GM23338 (cell line): ENCODE results near the gene PRG2. TPM values are rescaled to one million over a fixed set of nuclear protein-coding genes. Genes with fewer than 3 reads are reported as not detected.

Experiments used
- ATAC-seq: fragments of 200-7000 bp; cut with Tn5 transposase; 3 replicates; pipeline ENCODE4 v1.9.1; 2020
- DNase-seq: peaks from one replicate; pipeline ENCODE4 v3.0.0-alpha.2; 2015; ENCODE audit warnings: low spot score
- H2AFZ ChIP-seq: fragments of 200-600 bp; sonication (generic); 2 replicates; pipeline ENCODE4 v1.8.0; 2016; ENCODE audit warnings: antibody characterized with exemption, mild to moderate bottlenecking, moderate library complexity
- H3F3A ChIP-seq: fragments of 200-600 bp; sonication (generic); replicated peaks from 2 replicates; pipeline ENCODE4 v1.8.0; 2017; ENCODE audit warnings: antibody characterized with exemption, mixed run types, low read depth
- H3K27ac ChIP-seq: fragments of 200-600 bp; sonication (generic); 2 replicates; pipeline ENCODE4 v1.6.1; 2016; ENCODE audit warnings: low read depth
- H3K27me3 ChIP-seq: fragments of 200-600 bp; sonication (generic); 2 replicates; pipeline ENCODE4 v1.8.0; 2016; ENCODE audit warnings: mild to moderate bottlenecking, mixed run types, moderate library complexity; ENCODE audit not compliant: insufficient read depth
- H3K36me3 ChIP-seq: fragments of 200-600 bp; sonication (generic); 2 replicates; pipeline ENCODE4 v1.8.0; 2016; ENCODE audit warnings: mild to moderate bottlenecking; ENCODE audit not compliant: insufficient read depth
- H3K4me1 ChIP-seq: fragments of 200-600 bp; sonication (generic); 2 replicates; pipeline ENCODE4 v1.8.0; 2016; ENCODE audit warnings: mild to moderate bottlenecking, moderate library complexity; ENCODE audit not compliant: insufficient read depth
- H3K4me2 ChIP-seq: fragments of 200-600 bp; sonication (generic); 2 replicates; pipeline ENCODE4 v1.7.1; 2017; ENCODE audit warnings: mixed run types
- H3K4me3 ChIP-seq: fragments of 200-600 bp; sonication (generic); 2 replicates; pipeline ENCODE4 v1.6.1; 2016; ENCODE audit warnings: mixed run types
- H3K79me2 ChIP-seq: fragments of 200-600 bp; sonication (generic); replicated peaks from 2 replicates; pipeline ENCODE4 v1.8.0; 2017; ENCODE audit warnings: mild to moderate bottlenecking; ENCODE audit not compliant: insufficient read depth
- H3K9me2 ChIP-seq: fragments of 200-600 bp; sonication (generic); 2 replicates; pipeline ENCODE4 v1.8.0; 2017; ENCODE audit not compliant: insufficient read depth
- H4K20me1 ChIP-seq: fragments of 200-600 bp; sonication (generic); replicated peaks from 2 replicates; pipeline ENCODE4 v1.8.0; 2017; ENCODE audit warnings: mild to moderate bottlenecking; ENCODE audit not compliant: insufficient read depth
- H3K27ac Mint-ChIP-seq: 2 replicates; pipeline ENCODE4 v1.8.0; 2020; ENCODE audit warnings: inconsistent platforms, mild to moderate bottlenecking, moderate library complexity, mixed read lengths
- H3K27me3 Mint-ChIP-seq: 3 replicates; pipeline ENCODE4 v1.8.0; 2022; ENCODE audit warnings: low read depth, mild to moderate bottlenecking, moderate library complexity, mixed read lengths, inconsistent platforms; ENCODE audit not compliant: insufficient read depth, poor library complexity
- H3K36me3 Mint-ChIP-seq: 3 replicates; pipeline ENCODE4 v1.8.0; 2021; ENCODE audit warnings: low read depth, mild to moderate bottlenecking, inconsistent platforms, moderate library complexity, mixed read lengths
- H3K4me1 Mint-ChIP-seq: 3 replicates; pipeline ENCODE4 v1.8.0; 2020; ENCODE audit warnings: mild to moderate bottlenecking, inconsistent platforms, mixed read lengths
- H3K4me3 Mint-ChIP-seq: 3 replicates; pipeline ENCODE4 v1.8.0; 2021; ENCODE audit warnings: moderate library complexity, mild to moderate bottlenecking, inconsistent platforms, mixed read lengths
- H3K9me3 Mint-ChIP-seq: 3 replicates; pipeline ENCODE4 v1.8.0; 2020; ENCODE audit warnings: moderate library complexity, mild to moderate bottlenecking, inconsistent platforms, mixed read lengths
- CREB1 ChIP-seq: fragments of 250-450 bp; sonication (Bioruptor Pico); IDR thresholded peaks from 2 replicates; pipeline ENCODE4 v1.5.0; 2020; ENCODE audit warnings: low read depth, mild to moderate bottlenecking, moderate library complexity
- CTCF ChIP-seq, 2 experiments: fragments of 200-600 bp in 1 of 2; sonication (generic) in 1 of 2; conservative IDR thresholded peaks; 2 replicates each; pipeline versions ENCODE4 v1.5.1 to v1.6.1; 2016 to 2017; ENCODE audit warnings: antibody characterized with exemption in 2 of 2, low read depth in 2 of 2, mild to moderate bottlenecking in 2 of 2, moderate library complexity in 1 of 2
- ETS1 ChIP-seq: IDR thresholded peaks from 2 replicates; pipeline ENCODE4 v1.6.1; 2016; ENCODE audit warnings: antibody characterized with exemption
- EZH2 ChIP-seq: fragments of 200-600 bp; sonication (generic); IDR thresholded peaks from one replicate; pipeline ENCODE4 v1.8.0; 2017; ENCODE audit warnings: antibody characterized with exemption, mild to moderate bottlenecking, low read depth; ENCODE audit not compliant: unreplicated experiment
- EZH2phosphoT487 ChIP-seq: fragments of 200-600 bp; sonication (generic); IDR thresholded peaks from one replicate; pipeline ENCODE4 v1.8.1; 2018; ENCODE audit warnings: antibody characterized with exemption; ENCODE audit not compliant: unreplicated experiment
- JUNB ChIP-seq: IDR thresholded peaks from one replicate; pipeline ENCODE4 v1.6.1; 2016; ENCODE audit warnings: antibody characterized with exemption; ENCODE audit not compliant: unreplicated experiment
- NANOG ChIP-seq: IDR thresholded peaks from 2 replicates; pipeline ENCODE4 v1.6.1; 2016; ENCODE audit warnings: antibody characterized with exemption, borderline replicate concordance
- POLR2AphosphoS5 ChIP-seq: IDR thresholded peaks from 2 replicates; pipeline ENCODE4 v1.6.1; 2016; ENCODE audit warnings: antibody characterized with exemption, low read depth
- REST ChIP-seq: IDR thresholded peaks from one replicate; pipeline ENCODE4 v1.6.1; 2018; ENCODE audit warnings: antibody characterized with exemption; ENCODE audit not compliant: unreplicated experiment
- STAT1 ChIP-seq: IDR thresholded peaks from one replicate; pipeline ENCODE4 v1.6.1; 2016; ENCODE audit warnings: antibody characterized with exemption; ENCODE audit not compliant: unreplicated experiment
- ZNF114 ChIP-seq: fragments of 250-450 bp; sonication (Bioruptor Pico); IDR thresholded peaks from 2 replicates; pipeline ENCODE4 v1.5.0; 2020; ENCODE audit warnings: mild to moderate bottlenecking, moderate library complexity
- ZNF331 ChIP-seq: fragments of 250-450 bp; sonication (Bioruptor Pico); IDR thresholded peaks from 2 replicates; pipeline ENCODE4 v1.5.0; 2020; ENCODE audit warnings: low read depth, mild to moderate bottlenecking, moderate library complexity
- ZNF462 ChIP-seq: fragments of 250-450 bp; sonication (Bioruptor Pico); IDR thresholded peaks from 2 replicates; pipeline ENCODE4 v1.5.0; 2020; ENCODE audit warnings: mild to moderate bottlenecking, moderate library complexity
- polyA plus RNA-seq: library from polyadenylated mRNA; unstranded; fragments of >200 nt; fragmentation: Nextera tagmentation; extraction: Ambion mirVana; gene quantifications from 2 replicates; pipeline ENCODE4 v1.2.1, GENCODE V29; 2016
- total RNA-seq: library from RNA; depleted of rRNA; stranded (reverse); fragments of >200 nt; shearing (Covaris generic); gene quantifications from 2 replicates; pipeline ENCODE4 v1.2.3, GENCODE V29; 2014

Gene PRG2
- total and polyA plus RNA-seq, 2 experiments from 2014 or later = not detected

GRCh38 chr11:57360991-57361390 is 29.5 kb downstream of the PRG2 start:
- Mint-ChIP-seq H3K27ac (no peak overlapping the region), H3K4me1 (peaks cover 18% of the 10 kb centered on the region)
- TF ChIP-seq STAT1 (no peak), JUNB (no peak), EZH2 (no peak), ZNF114 (CRISPR knock-in tag) (no peak), CREB1 (no peak), ETS1 (no peak), ZNF331 (no peak), ZNF462 (CRISPR knock-in tag) (no peak), EZH2phosphoT487 (no peak), NANOG (no peak), CTCF (conservative IDR thresholded peaks at IDR 0.05; ENCODE audit: low read depth in 2 of 2) (no peak), REST (no peak), POLR2AphosphoS5 (no peak)

More at GRCh38 chr11:57360991-57361390, 29.5 kb downstream of the PRG2 start:
- H3K36me3 ChIP-seq = no peaks in the 10 kb centered on the region
- H3K4me1 ChIP-seq = peaks cover 12% of the 10 kb centered on the region
- H3K27me3 ChIP-seq = no peaks in the 10 kb centered on the region
- no peaks in the 10 kb centered on the region for H4K20me1 ChIP-seq
- H2AFZ ChIP-seq = no peak overlapping the region
- no peak overlapping the region for H3K4me2 ChIP-seq
- H3K4me3 Mint-ChIP-seq = no peak overlapping the region
- H3K27ac ChIP-seq = no peak overlapping the region
- H3K27me3 Mint-ChIP-seq = peaks cover 2% of the 10 kb centered on the region
- 0 out of 2 replicates have a peak, but pooled peaks cover 3% of the 10 kb centered on the region for H3F3A ChIP-seq
- H3K4me3 ChIP-seq = no peak overlapping the region
- no peaks in the 10 kb centered on the region for H3K36me3 Mint-ChIP-seq
- H3K9me2 ChIP-seq = no peaks in the 10 kb centered on the region
- H3K79me2 ChIP-seq = no peaks in the 10 kb centered on the region
- ATAC-seq = no peak
- DNase-seq = no peak
- no peaks in the 10 kb centered on the region for H3K9me3 Mint-ChIP-seq
